PC-9 (cell line): ENCODE data around the gene RANBP3L. TPM values are rescaled to one million over a fixed set of nuclear protein-coding genes. Genes with fewer than 3 reads are reported as not detected.
A peak's percentile ranks its signal among the peaks of the same experiment; 100 is the strongest.
"Not testable (repeated sequence)": the region's sequence is repeated elsewhere in the genome, so short reads cannot be mapped to it uniquely, and the experiment has no call there.

Experiments used
- Bru-seq: library from RNA; stranded (reverse); fragments of 400-500 nt; gene quantifications from one replicate; lab custom pipeline; 2021; lab: Mats Ljungman, UMichigan
- BruChase-seq, 2 experiments: library from RNA; stranded (reverse); fragments of 400-500 nt; gene quantifications; one replicate each; lab custom pipeline; 2021; lab: Mats Ljungman, UMichigan
- BruUV-seq: library from RNA; stranded (reverse); fragments of 400-500 nt; replicated peaks from 2 replicates; lab custom pipeline; 2021; lab: Mats Ljungman, UMichigan
- CTCF ChIA-PET: fragments of 300-600 bp; sonication (Branson Sonifier 250); formaldehyde crosslinking; loops from one replicate; lab custom pipeline; 2022; ENCODE audit warnings: antibody characterized with exemption; lab: Charles Lee
- POLR2A ChIA-PET: fragments of 300-600 bp; sonication (Branson Sonifier 250); formaldehyde crosslinking; loops from one replicate; lab custom pipeline; 2022; ENCODE audit warnings: antibody characterized with exemption; ENCODE audit not compliant: unreplicated experiment; lab: Charles Lee
- DNase-seq, 2 experiments: peaks; one replicate each; pipeline versions ENCODE4 v3.0.0 to v3.0.0-alpha.2; 2015 to 2022; ENCODE audit warnings: mixed read lengths in 1 of 2
- H2AFZ ChIP-seq: fragments of 200-600 bp; sonication (generic); 2 replicates; pipeline ENCODE4 v1.8.1; 2017; ENCODE audit warnings: antibody characterized with exemption
- H3F3A ChIP-seq: fragments of 200-600 bp; sonication (generic); 2 replicates; pipeline ENCODE4 v1.8.1; 2017; ENCODE audit warnings: antibody characterized with exemption, mild to moderate bottlenecking, low read depth; ENCODE audit not compliant: insufficient read depth
- H3K27ac ChIP-seq: fragments of 200-600 bp; sonication (generic); 2 replicates; pipeline ENCODE4 v1.6.1; 2016; ENCODE audit warnings: mixed run types
- H3K27me3 ChIP-seq: fragments of 200-600 bp; sonication (generic); 2 replicates; pipeline ENCODE4 v1.6.1; 2016; ENCODE audit warnings: low read depth, mixed run types; ENCODE audit not compliant: insufficient read depth
- H3K36me3 ChIP-seq: fragments of 200-600 bp; sonication (generic); 2 replicates; pipeline ENCODE4 v1.6.1; 2016; ENCODE audit warnings: low read depth, mixed run types
- H3K4me1 ChIP-seq: fragments of 200-600 bp; sonication (generic); replicated peaks from 2 replicates; pipeline ENCODE4 v1.6.1; 2016; ENCODE audit warnings: mixed run types; ENCODE audit not compliant: insufficient read depth
- H3K4me2 ChIP-seq: fragments of 200-600 bp; sonication (generic); 2 replicates; pipeline ENCODE4 v1.6.1; 2017; ENCODE audit warnings: mixed run types
- H3K4me3 ChIP-seq: fragments of 200-600 bp; sonication (generic); 2 replicates; pipeline ENCODE4 v1.6.1; 2016; ENCODE audit warnings: mixed run types
- H3K79me2 ChIP-seq: fragments of 200-600 bp; sonication (generic); 2 replicates; pipeline ENCODE4 v1.6.1; 2017; ENCODE audit warnings: low read depth, mixed run types
- H3K9me2 ChIP-seq: fragments of 200-600 bp; sonication (generic); 2 replicates; pipeline ENCODE4 v1.8.1; 2017; ENCODE audit warnings: mild to moderate bottlenecking; ENCODE audit not compliant: insufficient read depth
- H3K9me3 ChIP-seq: fragments of 200-600 bp; sonication (generic); 2 replicates; pipeline ENCODE4 v1.8.1; 2016; ENCODE audit warnings: low read depth; ENCODE audit not compliant: insufficient read depth
- H4K20me1 ChIP-seq: fragments of 200-600 bp; sonication (generic); 2 replicates; pipeline ENCODE4 v1.8.1; 2017; ENCODE audit not compliant: insufficient read depth
- CTCF ChIP-seq: fragments of 200-600 bp; sonication (generic); conservative IDR thresholded peaks from 2 replicates; pipeline ENCODE4 v1.6.1; 2017; ENCODE audit warnings: mixed run types, antibody characterized with exemption, mild to moderate bottlenecking, moderate library complexity
- EZH2 ChIP-seq: fragments of 200-600 bp; sonication (generic); IDR thresholded peaks from 2 replicates; pipeline ENCODE4 v1.8.0; 2017; ENCODE audit warnings: antibody characterized with exemption, low read depth
- intact Hi-C: fragments of 100-400 bp; cut with micrococcal nuclease; formaldehyde crosslinking; loops from one replicate; pipeline ENCODE4 v1.10.0; 2022; ENCODE audit not compliant: unreplicated experiment
- long read RNA-seq: library from polyadenylated mRNA; stranded (forward); transcript quantifications from one replicate; pipeline ENCODE4 v2.0.0, GENCODE V29; 2022
- total RNA-seq: library from RNA; stranded (reverse); gene quantifications from 2 replicates; pipeline ENCODE4 v1.2.3, GENCODE V29; 2021

The RANBP3L gene
- not detected in 2 replicates for total RNA-seq
- not detected for Bru-seq, nascent RNA
- BruChase-seq, experiment 1, labeled RNA remaining after a 2-hour chase: not detected
- percentile 2 among the genes with signal in this experiment for BruChase-seq, experiment 2, labeled RNA remaining after a 6-hour chase
- long read RNA-seq: 0 reads

- H3K36me3 ChIP-seq: no peaks in the 10 kb centered on the region
- ChIA-PET CTCF (interaction anchor here (0.6 to 1.2 kb wide), 4 partner anchors 36 to 223 kb away, joined by 3 to 19 read pairs (median 6); partner anchors contain the start of gene NADK2), POLR2A (interaction anchor here (0.5 to 0.7 kb wide), 2 partner anchors 19 to 1325 kb away, joined by 5 to 8 read pairs; no protein-coding TSS in a partner anchor)
- no peaks in the 10 kb centered on the region for H3K27me3 ChIP-seq
- 0 out of 2 replicates have a peak, but pooled peaks cover 4% of the 10 kb centered on the region for H3K9me2 ChIP-seq
- no peak within 1 kb of the TSS for H3K4me3 ChIP-seq
- H3K79me2 ChIP-seq: no peaks in the 10 kb centered on the region
- TF ChIP-seq EZH2: no peak
- TF ChIP-seq CTCF: no peak
- no peak for DNase-seq
- no peak within 1 kb of the TSS for H3K27ac ChIP-seq
- no peaks in the 10 kb centered on the region for H3K9me3 ChIP-seq
- no peaks in the 10 kb centered on the region for H3F3A ChIP-seq
- no TSS peak for BruUV-seq
- H3K4me1 ChIP-seq: 0 out of 2 replicates have a peak, but pooled peaks cover 4% of the 10 kb centered on the region
- peak within 1 kb of the TSS; percentile 23 for H3K4me2 ChIP-seq
- intact Hi-C loops: no loop called here
- no peaks in the 10 kb centered on the region for H4K20me1 ChIP-seq
- peak within 1 kb of the TSS; percentile 18; the same call in 1 of the 2 replicates for H2AFZ ChIP-seq
These were observed at the start of gene RANBP3L for GRCh38 chr5:36301858-36302603. Gene RANBP3L (minus strand): TSS chr5:36301902. CDS start chr5:36301416, 486 bp downstream.

- Histone ChIP-seq H2AFZ (no peak overlapping the region), H3K79me2 (no peaks in the 10 kb centered on the region), H3K9me2 (no peaks in the 10 kb centered on the region), H4K20me1 (no peaks in the 10 kb centered on the region), H3K27me3 (no peaks in the 10 kb centered on the region), H3K9me3 (no peaks in the 10 kb centered on the region), H3F3A (no peaks in the 10 kb centered on the region), H3K4me3 (no peak overlapping the region), H3K4me2 (no peak overlapping the region), H3K27ac (no peak overlapping the region), H3K36me3 (no peaks in the 10 kb centered on the region), H3K4me1 (no peaks in the 10 kb centered on the region)
- CTCF ChIA-PET: no interaction called here
- DNase-seq: no peak
- intact Hi-C loops: no loop called here
- POLR2A ChIA-PET: interaction anchor here (0.7 kb wide), 1 partner anchor 557 kb away, joined by 3 read pairs; no protein-coding TSS in a partner anchor
- TF ChIP-seq EZH2 (no peak), CTCF (no peak)
- BruUV-seq: no TSS peak
These were observed 45.4 kb upstream of the RANBP3L start for GRCh38 chr5:36346896-36347690.

- no peak for DNase-seq
- Histone ChIP-seq H3K27ac (no peak overlapping the region), H3K4me2 (no peak overlapping the region), H3F3A (no peaks in the 10 kb centered on the region), H4K20me1 (no peaks in the 10 kb centered on the region), H3K36me3 (no peaks in the 10 kb centered on the region), H3K4me3 (no peak overlapping the region), H3K79me2 (no peaks in the 10 kb centered on the region), H3K27me3 (no peaks in the 10 kb centered on the region), H3K9me2 (no peaks in the 10 kb centered on the region), H3K9me3 (no peaks in the 10 kb centered on the region), H2AFZ (no peak overlapping the region), H3K4me1 (no peaks in the 10 kb centered on the region)
- TF ChIP-seq CTCF: no peak
- ChIA-PET CTCF (no interaction called here), POLR2A (no interaction called here)
- intact Hi-C loops: no loop called here
- BruUV-seq: no TSS peak
These were observed 43.2 kb upstream of the RANBP3L start for GRCh38 chr5:36344899-36345298.

- H3K4me1 ChIP-seq, DNase-seq, intact Hi-C loops, H3K4me3 ChIP-seq, H3K79me2 ChIP-seq, H3K4me2 ChIP-seq, H4K20me1 ChIP-seq, H3K27me3 ChIP-seq, H3K36me3 ChIP-seq, POLR2A ChIA-PET, BruUV-seq, H3F3A ChIP-seq, H3K9me3 ChIP-seq, H3K27ac ChIP-seq, H2AFZ ChIP-seq, H3K9me2 ChIP-seq, CTCF ChIA-PET: not testable (repeated sequence)
These were observed 40.0 kb upstream of the RANBP3L start for GRCh38 chr5:36341720-36342119.
